Measurements from ENCODE around the gene ATF7IP.

The ATF7IP gene

GRCh38 chr12:14452336-14452735, 86.9 kb downstream of the ATF7IP start:
- Histone ChIP-seq H2AFZ (ENCODE audit: low read depth, low read length) (no peak overlapping the region), H3K4me1 (ENCODE audit: low read length) (no peaks in the 10 kb centered on the region), H3K79me2 (ENCODE audit: low read length) (peaks cover 23% of the 10 kb centered on the region), H3K4me2 (ENCODE audit: low read length) (no peak overlapping the region), H3K36me3 (replicated peaks; ENCODE audit: low read depth, low read length) (peaks cover 44% of the 10 kb centered on the region), H3K4me3 (ENCODE audit: low read length) (no peak overlapping the region), H3K9ac (ENCODE audit: low read length) (no peak overlapping the region), H3K27ac (ENCODE audit: low read length) (no peak overlapping the region), H4K20me1 (ENCODE audit: insufficient read depth, low read length) (peaks cover 15% of the 10 kb centered on the region), H3K9me3 (ENCODE audit: insufficient read depth, low read length) (no peaks in the 10 kb centered on the region), H3K27me3 (ENCODE audit: low read depth, low read length) (no peaks in the 10 kb centered on the region)
- no peak for TF ChIP-seq EZH2phosphoT487 (IDR thresholded peaks at IDR 0.05; ENCODE audit: low read depth)
- no peak for TF ChIP-seq CTCF (IDR thresholded peaks at IDR 0.05; ENCODE audit: low read depth, low read length)

GRCh38 chr12:14452865-14453264, 87.4 kb downstream of the ATF7IP start:
- TF ChIP-seq CTCF (IDR thresholded peaks at IDR 0.05; ENCODE audit: low read depth, low read length) (no peak), EZH2phosphoT487 (IDR thresholded peaks at IDR 0.05; ENCODE audit: low read depth) (no peak)
- Histone ChIP-seq H3K9ac (ENCODE audit: low read length) (no peak overlapping the region), H3K9me3 (ENCODE audit: insufficient read depth, low read length) (no peaks in the 10 kb centered on the region), H3K27ac (ENCODE audit: low read length) (no peak overlapping the region), H3K4me3 (ENCODE audit: low read length) (no peak overlapping the region), H3K27me3 (ENCODE audit: low read depth, low read length) (no peaks in the 10 kb centered on the region), H3K79me2 (ENCODE audit: low read length) (peaks cover 23% of the 10 kb centered on the region), H3K4me2 (ENCODE audit: low read length) (no peak overlapping the region), H4K20me1 (ENCODE audit: insufficient read depth, low read length) (peaks cover 15% of the 10 kb centered on the region), H2AFZ (ENCODE audit: low read depth, low read length) (no peak overlapping the region), H3K36me3 (replicated peaks; ENCODE audit: low read depth, low read length) (peaks cover 44% of the 10 kb centered on the region), H3K4me1 (ENCODE audit: low read length) (no peaks in the 10 kb centered on the region)

- TF ChIP-seq CTCF (IDR thresholded peaks at IDR 0.05; ENCODE audit: low read depth, low read length): peak; percentile 82
- no peak for TF ChIP-seq EZH2phosphoT487 (IDR thresholded peaks at IDR 0.05; ENCODE audit: low read depth)
- Histone ChIP-seq H3K79me2 (ENCODE audit: low read length) (peaks cover 23% of the 10 kb centered on the region), H3K4me1 (ENCODE audit: low read length) (no peaks in the 10 kb centered on the region), H4K20me1 (ENCODE audit: insufficient read depth, low read length) (peaks cover 15% of the 10 kb centered on the region), H3K4me3 (ENCODE audit: low read length) (no peak overlapping the region), H2AFZ (ENCODE audit: low read depth, low read length) (no peak overlapping the region), H3K36me3 (replicated peaks; ENCODE audit: low read depth, low read length) (peaks cover 36% of the 10 kb centered on the region), H3K4me2 (ENCODE audit: low read length) (no peak overlapping the region), H3K27me3 (ENCODE audit: low read depth, low read length) (no peaks in the 10 kb centered on the region), H3K9ac (ENCODE audit: low read length) (no peak overlapping the region), H3K27ac (ENCODE audit: low read length) (no peak overlapping the region), H3K9me3 (ENCODE audit: insufficient read depth, low read length) (no peaks in the 10 kb centered on the region)
These were observed 88.8 kb downstream of the ATF7IP start for GRCh38 chr12:14454098-14454907.

- no peak overlapping the region for H3K9ac ChIP-seq (ENCODE audit: low read length)
- H3K4me2 ChIP-seq (ENCODE audit: low read length): no peak overlapping the region
- TF ChIP-seq CTCF (IDR thresholded peaks at IDR 0.05; ENCODE audit: low read depth, low read length): no peak
- no peaks in the 10 kb centered on the region for H3K4me1 ChIP-seq (ENCODE audit: low read length)
- no peak overlapping the region for H2AFZ ChIP-seq (ENCODE audit: low read depth, low read length)
- H3K4me3 ChIP-seq (ENCODE audit: low read length): no peak overlapping the region
- no peaks in the 10 kb centered on the region for H3K9me3 ChIP-seq (ENCODE audit: insufficient read depth, low read length)
- no peak overlapping the region for H3K27ac ChIP-seq (ENCODE audit: low read length)
- H4K20me1 ChIP-seq (ENCODE audit: insufficient read depth, low read length): no peaks in the 10 kb centered on the region
- H3K36me3 ChIP-seq (replicated peaks; ENCODE audit: low read depth, low read length): peaks cover 34% of the 10 kb centered on the region
- H3K79me2 ChIP-seq (ENCODE audit: low read length): peaks cover 7% of the 10 kb centered on the region; the same call in 1 of the 2 replicates
- H3K27me3 ChIP-seq (ENCODE audit: low read depth, low read length): no peaks in the 10 kb centered on the region
These were observed 94.8 kb downstream of the ATF7IP start for GRCh38 chr12:14460212-14460841.

Data from OCI-LY3 (cell line).